CD14-positive monocyte (primary cell): ENCODE measurements around the gene MPL. TPM values are rescaled to one million over a fixed set of nuclear protein-coding genes. Genes with fewer than 3 reads are reported as not detected.

Source experiments
- DNase-seq, 3 donors: peaks; one replicate each; pipeline ENCODE4 v3.0.0-alpha.2; 2011 to 2022
- H2AFZ ChIP-seq: 2 replicates; pipeline ENCODE4 v1.6.0; 2012; ENCODE audit warnings: mild to moderate bottlenecking, low read depth, low read length, inconsistent platforms; ENCODE audit not compliant: insufficient read depth, poor library complexity, severe bottlenecking
- H3K27ac ChIP-seq, 2 donors: 1 replicate in 1 of 2; 2 replicates in 1 of 2; pipeline ENCODE4 v1.5.1; 2012 to 2013; ENCODE audit warnings: low read length in 2 of 2, control low read depth in 1 of 2, inconsistent platforms in 1 of 2, low read depth in 1 of 2, mild to moderate bottlenecking in 1 of 2
- H3K27me3 ChIP-seq, 2 donors: one replicate each; pipeline versions ENCODE4 v1.6.0 to v1.6.1; 2011 to 2013; ENCODE audit warnings: low read length in 2 of 2; ENCODE audit not compliant: control insufficient read depth in 2 of 2, insufficient read depth in 2 of 2
- H3K36me3 ChIP-seq, 2 donors: replicated peaks in 1 of 2; 1 replicate in 1 of 2; 2 replicates in 1 of 2; pipeline versions ENCODE4 v1.5.1 to v1.6.1; 2012 to 2013; ENCODE audit warnings: low read length in 2 of 2, control low read depth in 1 of 2, inconsistent platforms in 1 of 2, mild to moderate bottlenecking in 1 of 2; ENCODE audit not compliant: insufficient read depth in 2 of 2, control insufficient read depth in 1 of 2
- H3K4me1 ChIP-seq, 2 donors: 1 replicate in 1 of 2; 2 replicates in 1 of 2; pipeline versions ENCODE4 v1.5.1 to v1.6.1; 2012 to 2013; ENCODE audit warnings: low read length in 2 of 2, control low read depth in 1 of 2, inconsistent platforms in 1 of 2, mild to moderate bottlenecking in 1 of 2, moderate library complexity in 1 of 2; ENCODE audit not compliant: insufficient read depth in 2 of 2, control insufficient read depth in 1 of 2
- H3K4me2 ChIP-seq: replicated peaks from 2 replicates; pipeline ENCODE3; 2012; ENCODE audit warnings: low read length, moderate library complexity, mild to moderate bottlenecking; ENCODE audit not compliant: poor library complexity, severe bottlenecking; ENCODE audit errors: extremely low read depth
- H3K4me3 ChIP-seq, 3 experiments: fragments of 200-600 bp in 1 of 3; sonication (generic) in 1 of 3; replicated peaks in 1 of 3; 1 replicate in 2 of 3; 2 replicates in 1 of 3; pipeline ENCODE4 v1.5.1; 2011 to 2013; ENCODE audit warnings: low read length in 3 of 3, mild to moderate bottlenecking in 3 of 3, control low read depth in 2 of 3, low read depth in 2 of 3, inconsistent platforms in 1 of 3, moderate library complexity in 1 of 3
- H3K79me2 ChIP-seq: 2 replicates; pipeline ENCODE4 v1.6.0; 2012; ENCODE audit warnings: mild to moderate bottlenecking, control low read depth, inconsistent platforms, low read length, moderate library complexity; ENCODE audit not compliant: insufficient read depth
- H3K9ac ChIP-seq: 2 replicates; pipeline ENCODE4 v1.6.0; 2017; ENCODE audit warnings: low read length, mild to moderate bottlenecking; ENCODE audit not compliant: insufficient read depth, poor library complexity, severe bottlenecking
- H3K9me3 ChIP-seq, 2 donors: replicated peaks in 1 of 2; 1 replicate in 1 of 2; 2 replicates in 1 of 2; pipeline versions ENCODE4 v1.5.1 to v1.6.1; 2012 to 2013; ENCODE audit warnings: low read length in 2 of 2, control low read depth in 1 of 2; ENCODE audit not compliant: control insufficient read depth in 1 of 2, insufficient read depth in 1 of 2
- H4K20me1 ChIP-seq: 2 replicates; pipeline ENCODE4 v1.6.0; 2012; ENCODE audit warnings: mild to moderate bottlenecking, low read length, control low read depth, moderate library complexity; ENCODE audit not compliant: insufficient read depth
- H3K27ac Mint-ChIP-seq, 7 donors: one replicate each; pipeline ENCODE4 v1.8.0; 2020; ENCODE audit warnings: mild to moderate bottlenecking in 7 of 7, mixed read lengths in 7 of 7, moderate library complexity in 6 of 7, inconsistent platforms in 2 of 7
- H3K27me3 Mint-ChIP-seq, 3 donors: one replicate each; pipeline ENCODE4 v1.8.0; 2021 to 2022; ENCODE audit warnings: low read depth in 3 of 3, mild to moderate bottlenecking in 3 of 3, mixed read lengths in 3 of 3, moderate library complexity in 3 of 3, inconsistent platforms in 1 of 3
- H3K36me3 Mint-ChIP-seq, 2 donors: one replicate each; pipeline ENCODE4 v1.8.0; 2020; ENCODE audit warnings: mixed read lengths in 2 of 2, inconsistent platforms in 1 of 2, mild to moderate bottlenecking in 1 of 2
- H3K4me1 Mint-ChIP-seq: one replicate; pipeline ENCODE4 v1.8.0; 2020; ENCODE audit warnings: mild to moderate bottlenecking, mixed read lengths
- H3K4me3 Mint-ChIP-seq, 2 donors: one replicate each; pipeline ENCODE4 v1.8.0; 2020; ENCODE audit warnings: mild to moderate bottlenecking in 2 of 2, mixed read lengths in 2 of 2, moderate library complexity in 1 of 2
- H3K9me3 Mint-ChIP-seq, 7 donors: one replicate each; pipeline ENCODE4 v1.8.0; 2020 to 2022; ENCODE audit warnings: mixed read lengths in 7 of 7, mild to moderate bottlenecking in 6 of 7, moderate library complexity in 6 of 7, inconsistent platforms in 2 of 7
- WGBS: methylation state at CpG from one replicate; pipeline ENCODE4 v1.1.5; 2013; ENCODE audit warnings: missing lambda C conversion rate; ENCODE audit not compliant: insufficient coverage; 5-methylcytosine and 5-hydroxymethylcytosine counted together
- intact Hi-C, 2 donors: fragments of 100-400 bp; cut with micrococcal nuclease; formaldehyde crosslinking; loops; one replicate each; pipeline versions ENCODE4 v1.15.0 to v1.15.1; 2023
- polyA plus RNA-seq, 3 donors: library from polyadenylated mRNA; depleted of rRNA in 1 of 3; unstranded in 2 of 3; stranded (reverse) in 1 of 3; fragments of 300-500 nt in 2 of 3; fragments of >200 nt in 1 of 3; fragmentation: Illumina TruSeq in 2 of 3; gene quantifications; 1 replicate in 2 of 3; 2 replicates in 1 of 3; pipeline ENCODE4 v1.2.3, GENCODE V29; 2012 to 2021
- TF ChIP-seq, protein P1 (sequence below): fragments of 200-600 bp; IDR thresholded peaks from one replicate; pipeline ENCODE4 v1.8.0; 2022; ENCODE audit warnings: antibody characterized with exemption, mild to moderate bottlenecking

Gene MPL
- polyA plus RNA-seq, 3 donors = not detected

DNA sequence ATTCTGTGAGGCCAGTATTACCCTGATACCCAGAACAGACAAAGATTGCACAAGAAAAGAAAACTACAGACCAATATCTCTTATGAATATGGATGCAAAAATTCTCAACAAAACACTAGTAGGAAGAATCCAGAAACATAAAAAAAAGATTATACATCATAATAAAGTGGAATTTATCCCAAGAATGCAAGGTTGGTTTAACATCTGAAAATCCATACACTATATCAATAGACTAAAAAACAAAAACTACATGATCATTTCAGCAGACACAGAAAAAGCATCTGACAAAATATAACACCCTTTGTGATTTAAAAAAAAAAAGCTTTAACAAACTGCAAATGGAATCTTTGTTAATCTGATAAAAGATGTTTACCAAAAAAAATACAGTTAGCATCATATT lies 12.2 kb upstream of the MPL start:
- peaks cover 0 to 4% of the 10 kb centered on the region in 2 donors for H3K9me3 ChIP-seq
- H3K4me1 ChIP-seq = peaks cover 8% of the 10 kb centered on the region in 2 donors
- H3K9ac ChIP-seq = no peak overlapping the region
- no peak overlapping the region for H3K27ac ChIP-seq
- no peak for DNase-seq
- H3K27me3 ChIP-seq = no peaks in the 10 kb centered on the region
- Mint-ChIP-seq H3K36me3 (no peaks in the 10 kb centered on the region), H3K4me3 (no peak overlapping the region), H3K9me3 (peaks cover 4 to 23% (median 20%) of the 10 kb centered on the region in 7 donors), H3K4me1 (peaks cover 10% of the 10 kb centered on the region), H3K27ac (no peak overlapping the region), H3K27me3 (peaks cover 0 to 5% (median 4%) of the 10 kb centered on the region in 3 donors)
- H3K4me2 ChIP-seq = no peak overlapping the region
- no peak overlapping the region for H3K4me3 ChIP-seq
- no peaks in the 10 kb centered on the region for H3K36me3 ChIP-seq
- intact Hi-C loops = no loop called here
- H4K20me1 ChIP-seq = no peaks in the 10 kb centered on the region
- H3K79me2 ChIP-seq = no peaks in the 10 kb centered on the region
- TF ChIP-seq, protein P1, sequence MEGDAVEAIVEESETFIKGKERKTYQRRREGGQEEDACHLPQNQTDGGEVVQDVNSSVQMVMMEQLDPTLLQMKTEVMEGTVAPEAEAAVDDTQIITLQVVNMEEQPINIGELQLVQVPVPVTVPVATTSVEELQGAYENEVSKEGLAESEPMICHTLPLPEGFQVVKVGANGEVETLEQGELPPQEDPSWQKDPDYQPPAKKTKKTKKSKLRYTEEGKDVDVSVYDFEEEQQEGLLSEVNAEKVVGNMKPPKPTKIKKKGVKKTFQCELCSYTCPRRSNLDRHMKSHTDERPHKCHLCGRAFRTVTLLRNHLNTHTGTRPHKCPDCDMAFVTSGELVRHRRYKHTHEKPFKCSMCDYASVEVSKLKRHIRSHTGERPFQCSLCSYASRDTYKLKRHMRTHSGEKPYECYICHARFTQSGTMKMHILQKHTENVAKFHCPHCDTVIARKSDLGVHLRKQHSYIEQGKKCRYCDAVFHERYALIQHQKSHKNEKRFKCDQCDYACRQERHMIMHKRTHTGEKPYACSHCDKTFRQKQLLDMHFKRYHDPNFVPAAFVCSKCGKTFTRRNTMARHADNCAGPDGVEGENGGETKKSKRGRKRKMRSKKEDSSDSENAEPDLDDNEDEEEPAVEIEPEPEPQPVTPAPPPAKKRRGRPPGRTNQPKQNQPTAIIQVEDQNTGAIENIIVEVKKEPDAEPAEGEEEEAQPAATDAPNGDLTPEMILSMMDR = no peak
- H2AFZ ChIP-seq = no peak overlapping the region

DNA sequence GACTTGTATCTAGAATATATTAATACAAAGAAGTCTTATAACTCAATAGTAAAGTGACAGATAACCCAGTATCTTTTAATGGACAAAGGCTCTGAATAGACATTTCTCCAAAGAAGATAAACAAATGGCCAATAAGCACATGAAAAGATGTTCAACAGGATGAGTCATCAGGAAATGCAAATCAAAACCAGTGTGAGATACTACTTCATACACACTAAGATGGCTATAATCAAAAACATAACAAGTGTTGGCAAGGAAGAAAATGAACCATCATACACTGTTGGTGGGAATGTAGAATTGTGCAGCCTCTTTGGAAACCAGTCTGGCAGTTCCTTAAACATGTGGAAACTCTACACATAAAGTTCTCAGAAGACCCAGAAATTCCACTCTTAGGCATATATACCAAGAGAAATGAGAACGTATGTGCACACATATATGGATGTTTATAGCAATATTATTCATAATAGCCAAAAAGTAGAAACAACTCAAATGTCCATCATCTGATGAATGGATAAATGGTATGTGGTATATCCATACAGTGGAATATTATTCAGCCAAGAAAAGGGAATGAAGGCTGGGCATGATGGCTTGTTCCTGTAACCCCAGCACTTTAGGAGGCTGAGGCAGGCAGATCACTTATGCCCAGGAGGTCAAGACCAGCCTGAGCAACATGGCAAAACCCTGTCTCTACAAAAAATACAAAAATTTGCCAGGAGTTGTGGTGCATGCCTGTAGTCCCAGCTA lies 9.9 kb upstream of the MPL start:
- peak overlapping the region in 1 of 7 donors; percentile 7 for H3K27ac Mint-ChIP-seq
- peaks cover 16% of the 10 kb centered on the region for H3K4me1 Mint-ChIP-seq
- DNase-seq = no peak
- no peaks in the 10 kb centered on the region for H3K36me3 ChIP-seq
- H3K79me2 ChIP-seq = no peaks in the 10 kb centered on the region
- H3K27me3 ChIP-seq = no peaks in the 10 kb centered on the region
- H3K27ac ChIP-seq = no peak overlapping the region
- H4K20me1 ChIP-seq = no peaks in the 10 kb centered on the region
- TF ChIP-seq, protein P1 = no peak
- H3K9me3 Mint-ChIP-seq = peaks cover 4 to 23% (median 20%) of the 10 kb centered on the region in 7 donors
- peaks cover 13 to 16% of the 10 kb centered on the region in 2 donors for H3K4me1 ChIP-seq
- H3K4me3 Mint-ChIP-seq = no peak overlapping the region
- no CpG with 5 or more reads among the region's 1 CpG for WGBS
- H3K36me3 Mint-ChIP-seq = no peaks in the 10 kb centered on the region
- peaks cover 0 to 7% (median 5%) of the 10 kb centered on the region in 3 donors for H3K27me3 Mint-ChIP-seq
- no peak overlapping the region for H3K4me3 ChIP-seq
- H3K9ac ChIP-seq = no peak overlapping the region
- H3K9me3 ChIP-seq = peaks cover 0 to 4% of the 10 kb centered on the region in 2 donors
- intact Hi-C loops = no loop called here
- no peak overlapping the region for H3K4me2 ChIP-seq
- no peak overlapping the region for H2AFZ ChIP-seq
